HCEC 1CT (cell line): Measurements from ENCODE around the gene FOXP1.

Source experiments
- DNase-seq: peaks from one replicate; pipeline ENCODE4 v3.0.0-alpha.2; 2017

FOXP1 gene

GRCh38 chr3:71419369-71419768 lies 164.2 kb downstream of the FOXP1 start:
- no peak for DNase-seq

- DNase-seq, result no peak
Observed at GRCh38 chr3:71417791-71418190, 165.7 kb downstream of the FOXP1 start.

GRCh38 chr3:71416876-71417275 lies 166.7 kb downstream of the FOXP1 start:
- no peak for DNase-seq

- DNase-seq, result no peak
Observed at GRCh38 chr3:71415681-71416122, 167.8 kb downstream of the FOXP1 start.

- no peak for DNase-seq
Observed at GRCh38 chr3:71414189-71414927, 169.2 kb downstream of the FOXP1 start.

GRCh38 chr3:71413572-71413971 lies 170.0 kb downstream of the FOXP1 start:
- DNase-seq, result no peak

GRCh38 chr3:71409352-71409751 lies 174.2 kb downstream of the FOXP1 start:
- DNase-seq, result no peak

GRCh38 chr3:71408903-71409302 lies 174.6 kb downstream of the FOXP1 start:
- no peak for DNase-seq

- DNase-seq, result no peak
Observed at GRCh38 chr3:71407823-71408222, 175.7 kb downstream of the FOXP1 start.

GRCh38 chr3:71406972-71407810 lies 176.3 kb downstream of the FOXP1 start:
- no peak for DNase-seq

GRCh38 chr3:71402911-71403310 lies 180.6 kb downstream of the FOXP1 start:
- DNase-seq, result no peak

GRCh38 chr3:71402280-71402679 lies 181.2 kb downstream of the FOXP1 start:
- DNase-seq, result no peak

- DNase-seq, result no peak
Observed at GRCh38 chr3:71401695-71402231, 181.8 kb downstream of the FOXP1 start.

GRCh38 chr3:71400986-71401451 lies 182.5 kb downstream of the FOXP1 start:
- no peak for DNase-seq

GRCh38 chr3:71399478-71399877 lies 184.1 kb downstream of the FOXP1 start:
- no peak for DNase-seq

- DNase-seq, result no peak
Observed at GRCh38 chr3:71398157-71398836, 185.2 kb downstream of the FOXP1 start.

- DNase-seq, result no peak
Observed at GRCh38 chr3:71397726-71398125, 185.8 kb downstream of the FOXP1 start.

GRCh38 chr3:71397046-71397445 lies 186.5 kb downstream of the FOXP1 start:
- peak; percentile 46 for DNase-seq

GRCh38 chr3:71395927-71396695 lies 187.4 kb downstream of the FOXP1 start:
- peak; percentile 15 for DNase-seq

- no peak for DNase-seq
Observed at GRCh38 chr3:71395470-71395869, 188.1 kb downstream of the FOXP1 start.

- DNase-seq, result no peak
Observed at GRCh38 chr3:71393745-71394144, 189.8 kb downstream of the FOXP1 start.

GRCh38 chr3:71393093-71393492 lies 190.4 kb downstream of the FOXP1 start:
- DNase-seq, result peak; percentile 9
